Endometrial microvascular endothelial cells (primary cell): ENCODE results near the gene DECR2. TPM values are rescaled to one million over a fixed set of nuclear protein-coding genes. Genes with fewer than 3 reads are reported as not detected.
"Not testable (repeated sequence)": the region's sequence is repeated elsewhere in the genome, so short reads cannot be mapped to it uniquely, and the experiment has no call there.

Source experiments
- in situ Hi-C: cut with HindIII; loops from 2 replicates; pipeline ENCODE4 v1.10.0; 2017; ENCODE audit warnings: low sequenced_read_pairs, low pct_unique_long_range_greater_than_20kb; ENCODE audit errors: inconsistent ontology term
- total RNA-seq: library from RNA; depleted of rRNA; stranded (reverse); fragments of >200 nt; gene quantifications from one replicate; pipeline ENCODE4 v1.2.3, GENCODE V29; 2015; ENCODE audit errors: inconsistent ontology term

Gene DECR2
- total RNA-seq, 1 donor from 2014 or later = 17.3 TPM

GRCh38 chr16:376817-377418, 24.8 kb upstream of the DECR2 start:
- in situ Hi-C loops = no loop called here

- in situ Hi-C loops = no loop called here
Measured at GRCh38 chr16:377419-377951, 24.2 kb upstream of the DECR2 start.

- in situ Hi-C loops = not testable (repeated sequence)
Measured at GRCh38 chr16:378113-378820, 23.4 kb upstream of the DECR2 start.

DNA sequence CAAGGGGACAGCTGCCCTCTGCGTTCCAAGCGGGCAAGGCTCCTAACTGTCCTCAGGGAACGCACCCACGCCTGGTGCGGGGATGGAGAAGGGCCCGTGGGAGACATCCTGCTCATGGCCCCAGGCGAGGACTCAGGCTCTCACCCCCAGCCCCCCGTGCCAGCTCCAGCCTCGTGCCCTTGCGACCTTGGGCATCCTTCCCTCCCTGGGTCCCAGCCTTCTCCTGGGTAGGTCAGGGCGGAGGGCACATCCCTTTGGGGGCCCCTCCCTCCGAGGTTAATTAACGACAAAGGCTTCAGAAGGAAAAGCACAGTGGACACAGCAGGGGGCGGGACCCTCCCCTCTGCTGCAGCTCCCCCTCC, 22.9 kb upstream of the DECR2 start:
- in situ Hi-C loops = no loop called here

DNA sequence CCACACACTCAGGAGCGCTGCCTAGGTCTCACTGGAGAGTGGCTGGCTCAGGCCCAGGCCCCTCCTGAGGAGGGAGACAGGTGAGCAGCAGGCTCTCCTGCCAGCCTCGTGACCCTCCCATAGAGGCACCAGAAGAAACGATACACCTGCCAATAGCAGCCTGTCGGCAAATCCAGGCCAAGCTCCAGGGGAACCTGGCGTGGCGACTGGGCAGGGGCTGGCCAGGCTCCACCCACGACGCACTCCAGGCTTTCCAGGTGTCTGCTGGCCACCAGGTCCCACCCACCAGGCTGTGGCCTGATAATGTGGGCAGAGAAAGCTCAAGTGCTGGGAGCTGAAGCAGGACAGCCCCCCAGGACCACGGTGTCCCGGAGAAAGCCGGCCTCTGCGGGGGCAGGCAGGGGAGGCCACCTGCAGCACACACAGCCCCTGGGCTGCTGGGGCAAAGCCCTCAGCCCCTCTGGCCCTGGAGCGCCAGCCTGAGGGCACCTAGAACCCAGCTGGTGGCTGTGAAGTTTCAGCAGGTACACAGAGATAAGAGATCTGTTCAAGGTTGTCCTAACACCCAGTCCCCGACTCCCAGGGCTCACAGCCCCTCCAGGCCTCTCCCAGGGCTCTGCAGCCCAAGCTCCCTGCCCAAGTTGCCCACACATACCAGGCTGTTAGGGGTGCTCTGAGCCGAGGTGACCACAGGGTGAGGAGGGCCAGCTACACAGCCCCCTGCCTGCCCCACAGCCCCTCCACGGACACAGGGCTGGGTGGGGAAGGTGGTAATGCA, 22.3 kb upstream of the DECR2 start:
- in situ Hi-C loops = no loop called here

DNA sequence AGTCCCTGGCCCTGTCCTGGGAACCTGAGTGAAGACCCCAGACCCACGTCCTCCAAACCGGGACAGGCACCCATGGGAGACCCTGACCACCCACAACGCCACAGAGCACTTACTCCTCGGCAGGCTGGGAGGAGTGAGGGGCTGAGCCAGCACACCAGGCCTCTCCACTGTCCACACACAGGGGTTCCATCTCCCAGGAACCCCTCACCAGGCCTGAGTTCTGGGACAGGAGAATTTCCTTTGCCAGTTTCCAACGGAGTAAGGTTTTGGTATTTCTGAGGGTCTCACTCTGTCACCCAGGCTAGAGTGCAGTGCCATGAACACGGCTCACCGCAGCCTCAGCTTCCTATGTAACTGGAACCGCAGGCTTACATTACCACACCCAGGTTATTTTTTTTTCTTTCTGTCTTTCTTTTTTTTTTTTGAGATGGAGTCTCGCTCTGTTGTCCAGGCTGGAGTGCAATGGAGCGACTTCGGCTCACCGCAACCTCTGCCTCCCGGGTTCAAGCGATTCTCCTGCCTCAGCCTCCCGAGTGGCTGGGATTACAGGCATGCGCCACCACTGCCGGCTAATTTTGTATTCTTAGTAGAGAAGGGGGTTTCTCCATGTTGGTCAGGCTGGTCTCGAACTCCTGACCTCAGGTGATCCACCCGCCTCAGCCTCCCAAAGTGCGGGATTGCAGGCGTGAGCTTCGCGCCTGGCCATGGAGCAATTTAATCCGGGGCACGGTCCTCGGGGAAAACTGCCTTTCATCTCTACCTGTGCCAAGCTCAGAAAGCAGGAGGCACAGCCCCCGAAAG, 21.5 kb upstream of the DECR2 start:
- in situ Hi-C loops = no loop called here

DNA sequence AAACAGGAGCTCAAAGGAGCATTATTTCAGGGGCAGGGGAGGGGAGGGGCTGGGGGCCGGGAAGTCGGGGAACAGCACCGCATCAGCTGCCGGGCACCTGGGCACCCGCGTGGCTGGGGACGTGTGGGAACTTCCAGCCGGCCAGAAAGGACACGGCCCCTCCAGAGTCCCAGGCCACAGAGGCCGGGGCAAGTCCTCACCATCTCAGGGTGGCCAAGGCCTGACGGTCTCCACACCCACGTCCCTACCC, 21.0 kb upstream of the DECR2 start:
- in situ Hi-C loops = no loop called here

DNA sequence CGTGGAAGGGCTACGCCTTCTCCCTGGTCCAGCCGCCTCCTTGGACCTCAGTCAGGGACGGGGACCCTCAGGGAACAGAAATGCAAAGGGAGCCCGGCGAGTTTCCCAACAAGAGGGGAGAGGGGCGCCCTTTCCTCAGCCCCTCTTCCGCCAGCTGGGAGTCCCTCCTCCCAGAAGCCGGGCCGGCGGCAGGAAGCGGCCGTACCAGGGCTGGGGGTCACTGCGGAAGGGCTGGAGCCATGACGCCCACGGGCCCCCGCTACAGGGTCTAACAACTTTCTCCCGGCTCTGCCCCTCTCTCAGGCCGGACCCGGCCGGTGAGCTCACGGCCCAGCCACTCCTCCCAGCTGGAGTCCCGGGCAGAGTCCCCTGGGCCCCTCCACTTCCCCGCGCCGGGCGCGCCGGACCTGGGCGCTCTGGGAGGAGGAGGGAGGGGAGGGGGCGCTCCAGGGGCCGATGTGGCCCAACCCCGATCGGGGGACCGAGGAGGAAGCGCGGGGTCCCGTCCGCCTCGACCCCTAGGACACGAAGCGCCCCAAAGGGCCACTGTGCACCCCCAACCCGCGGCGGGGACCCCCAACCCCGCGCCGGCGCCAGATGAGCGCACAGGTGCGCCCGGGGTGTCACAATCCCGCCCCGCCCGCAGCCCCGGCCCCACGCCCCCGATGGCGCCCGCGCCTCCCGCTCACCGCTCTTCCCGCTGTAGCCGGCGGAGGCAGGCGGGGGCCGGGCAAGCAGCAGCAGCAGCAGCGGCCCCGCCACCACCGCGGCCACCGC, 20.5 kb upstream of the DECR2 start:
- in situ Hi-C loops = no loop called here

DNA sequence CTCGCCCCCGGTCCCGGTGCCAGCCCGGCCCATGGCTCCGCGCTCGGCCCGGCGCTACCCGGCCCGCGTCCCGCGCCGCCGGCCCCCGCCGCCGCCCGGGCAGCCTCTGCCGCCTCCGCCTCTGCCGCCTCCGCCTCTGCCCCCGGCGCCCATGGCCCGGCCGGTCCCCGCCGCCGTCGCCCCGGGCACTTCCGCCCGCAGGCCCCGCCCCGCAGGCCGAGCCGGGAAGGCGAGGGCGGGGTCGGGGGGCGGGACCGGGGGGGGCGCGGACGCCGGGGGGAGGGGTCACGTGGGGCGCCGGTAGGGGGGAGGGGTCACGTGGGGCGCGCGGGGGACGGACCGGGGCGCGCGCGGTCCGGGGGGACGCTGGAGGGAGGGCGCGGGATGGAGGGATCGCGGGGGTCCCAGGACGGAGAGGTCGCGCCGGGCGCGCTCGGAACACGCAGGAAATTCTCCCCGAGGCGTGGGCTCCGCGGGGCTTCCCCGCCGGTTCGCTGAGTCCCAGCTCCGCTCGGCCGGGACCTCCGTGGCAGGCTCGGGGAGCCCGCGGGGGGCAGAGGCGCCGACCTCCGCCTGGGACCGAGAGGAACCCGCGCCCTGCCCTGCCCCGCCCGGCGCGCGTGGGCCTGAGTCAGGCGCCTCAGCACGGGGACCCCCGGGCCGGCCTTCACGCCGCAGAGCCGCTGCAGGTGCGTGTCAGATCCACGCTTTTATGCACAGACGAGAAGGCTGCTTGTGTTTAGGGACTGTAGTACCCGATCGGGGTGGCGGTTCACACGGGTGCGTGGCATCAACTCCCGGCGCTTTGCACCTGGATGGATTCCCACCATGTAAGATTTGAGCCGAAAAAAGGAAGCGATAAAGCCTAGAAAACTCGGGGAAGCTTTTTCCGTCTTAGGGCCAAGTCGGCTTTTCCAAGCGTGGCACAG, 19.6 kb upstream of the DECR2 start, which contains the start of gene PGAP6:
PGAP6 (minus strand) TSS at position 190 of the 929 bp plus-strand sequence; CDS start at position 33, 157 bp downstream.
- in situ Hi-C loops = no loop called here

GRCh38 chr16:383326-384051, 18.2 kb upstream of the DECR2 start:
- in situ Hi-C loops = no loop called here

GRCh38 chr16:386641-387156, 15.0 kb upstream of the DECR2 start:
- in situ Hi-C loops = no loop called here

DNA sequence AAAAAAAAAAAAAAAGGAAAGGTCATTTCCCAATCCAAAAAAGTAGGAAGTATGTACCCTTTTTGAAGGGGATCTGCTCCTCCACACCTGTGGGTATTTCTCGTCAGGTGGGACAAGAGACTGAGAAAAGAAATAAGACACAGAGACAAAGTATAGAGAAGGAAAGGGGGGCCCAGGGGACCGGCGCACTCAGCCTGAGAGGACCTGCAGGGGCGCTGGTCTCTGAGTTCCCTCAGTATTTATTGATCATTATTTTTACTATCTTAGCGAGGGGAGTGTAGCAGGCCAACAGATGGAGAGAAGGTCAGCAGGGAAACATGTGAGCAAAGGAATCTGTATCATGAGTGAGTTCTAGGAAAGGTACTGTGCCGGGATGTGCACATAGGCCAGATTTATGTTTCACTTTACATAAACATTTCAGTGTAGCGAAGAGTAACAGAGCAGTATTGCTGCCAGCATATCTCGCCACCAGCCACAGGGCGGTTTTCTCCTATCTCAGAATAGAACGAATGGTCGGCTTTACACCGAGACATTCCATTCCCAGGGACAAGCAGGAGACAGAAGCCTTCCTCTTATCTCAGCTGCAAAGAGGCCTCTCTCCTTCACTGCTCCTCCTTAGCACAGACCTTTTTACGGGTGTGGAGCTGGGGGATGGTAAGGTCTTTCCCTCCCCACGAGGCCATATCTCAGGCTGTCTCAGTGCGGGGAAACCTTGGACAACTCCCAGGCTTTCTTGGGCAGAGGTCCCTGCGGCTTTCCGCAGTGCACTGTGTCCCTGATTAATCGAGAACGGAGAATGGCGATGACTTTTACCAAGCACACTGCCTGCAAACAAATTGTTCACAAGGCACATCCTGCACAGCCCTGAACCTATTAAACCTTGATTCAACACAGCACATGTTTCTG, 13.7 kb upstream of the DECR2 start:
- in situ Hi-C loops = not testable (repeated sequence)

GRCh38 chr16:389352-389751, 12.3 kb upstream of the DECR2 start:
- in situ Hi-C loops = no loop called here

- in situ Hi-C loops = no loop called here
Measured at GRCh38 chr16:391885-392335, 9.8 kb upstream of the DECR2 start.

- in situ Hi-C loops = no loop called here
Measured at GRCh38 chr16:392450-393030, 9.1 kb upstream of the DECR2 start.
